Measurements from ENCODE around the gene BSN.
"Not testable (repeated sequence)": the region's sequence is repeated elsewhere in the genome, so short reads cannot be mapped to it uniquely, and the experiment has no call there.

Gene BSN

GRCh38 chr3:49567406-49567805 is 13.1 kb downstream of the BSN start (continued):
- TF ChIP-seq AEBP2 (tag by site-specific recombination; IDR thresholded peaks at IDR 0.05; ENCODE audit: borderline replicate concordance) (no peak), OSR2 (tag by site-specific recombination; IDR thresholded peaks at IDR 0.05) (no peak), ZNF354C (tag by site-specific recombination; IDR thresholded peaks at IDR 0.05; ENCODE audit: borderline replicate concordance, low read depth) (no peak), ZNF292 (tag by site-specific recombination; IDR thresholded peaks at IDR 0.05; ENCODE audit: borderline replicate concordance, low read depth) (no peak), ZNF266 (tag by site-specific recombination; IDR thresholded peaks at IDR 0.05; ENCODE audit: low read depth) (no peak), YY2 (tag by site-specific recombination; IDR thresholded peaks at IDR 0.05) (no peak), ZNF248 (tag by site-specific recombination; IDR thresholded peaks at IDR 0.05) (no peak)

- no peak for TF ChIP-seq ZNF426 (tag by site-specific recombination; IDR thresholded peaks at IDR 0.05)
- TF ChIP-seq YY1 (tag by site-specific recombination; IDR thresholded peaks at IDR 0.05) = no peak
- POLR2A ChIA-PET = no interaction called here
- CTCF ChIA-PET = no interaction called here
Observed at GRCh38 chr3:49568965-49569364, 14.7 kb downstream of the BSN start.

GRCh38 chr3:49570028-49570654 is 15.9 kb downstream of the BSN start:
- ChIA-PET CTCF (no interaction called here), POLR2A (no interaction called here)
- H3K4me1 ChIP-seq (ENCODE audit: control insufficient read depth, insufficient read depth, low read length) = no peaks in the 10 kb centered on the region
- H3K36me3 ChIP-seq (ENCODE audit: control insufficient read depth in 2 of 2, insufficient read depth in 1 of 2, low read length in 2 of 2) = no peaks in the 10 kb centered on the region
- no peak overlapping the region for H3K27ac ChIP-seq (ENCODE audit: extremely low read depth, low read depth, low read length)
- TF ChIP-seq ZNF18 (tag by site-specific recombination; IDR thresholded peaks at IDR 0.05) = no peak
- peak; percentile 62 for TF ChIP-seq ZIC2 (tag by site-specific recombination; IDR thresholded peaks at IDR 0.05)
- H3K4me3 ChIP-seq (ENCODE audit: low read depth, low read length) = no peak overlapping the region
- no peaks in the 10 kb centered on the region for H3K9me3 ChIP-seq (ENCODE audit: control insufficient read depth, insufficient read depth, low read depth, low read length)

More at GRCh38 chr3:49568965-49569364, 14.7 kb downstream of the BSN start:
- Histone ChIP-seq H3K4me1 (ENCODE audit: control insufficient read depth, insufficient read depth, low read length) (no peaks in the 10 kb centered on the region), H3K27ac (ENCODE audit: extremely low read depth, low read depth, low read length) (no peak overlapping the region), H3K9me3 (ENCODE audit: control insufficient read depth, insufficient read depth, low read depth, low read length) (no peaks in the 10 kb centered on the region), H3K36me3 (ENCODE audit: control insufficient read depth in 2 of 2, insufficient read depth in 1 of 2, low read length in 2 of 2) (no peaks in the 10 kb centered on the region), H3K4me3 (ENCODE audit: low read depth, low read length) (no peak overlapping the region)

GRCh38 chr3:49582177-49582576 is 27.9 kb downstream of the BSN start:
- CTCF ChIA-PET = interaction anchor here (1.0 kb wide), 1 partner anchor 43 kb away, joined by 3 read pairs; no protein-coding TSS in a partner anchor
- no peaks in the 10 kb centered on the region for H3K4me1 ChIP-seq (ENCODE audit: control insufficient read depth, insufficient read depth, low read length)
- POLR2A ChIA-PET = no interaction called here
- TF ChIP-seq ZNF366 (tag by site-specific recombination; conservative IDR thresholded peaks at IDR 0.05) (no peak), MYNN (tag by site-specific recombination; IDR thresholded peaks at IDR 0.05; ENCODE audit: borderline replicate concordance) (no peak), ZNF645 (tag by site-specific recombination; IDR thresholded peaks at IDR 0.05) (no peak), ZNF391 (tag by site-specific recombination; IDR thresholded peaks at IDR 0.05; ENCODE audit: borderline replicate concordance, low read depth) (no peak), ZNF830 (tag by site-specific recombination; IDR thresholded peaks at IDR 0.05; ENCODE audit: low read depth) (no peak), ZNF596 (tag by site-specific recombination; IDR thresholded peaks at IDR 0.05) (no peak)
- no peaks in the 10 kb centered on the region for H3K9me3 ChIP-seq (ENCODE audit: control insufficient read depth, insufficient read depth, low read depth, low read length)
- H3K27ac ChIP-seq (ENCODE audit: extremely low read depth, low read depth, low read length) = no peak overlapping the region
- no peak overlapping the region for H3K4me3 ChIP-seq (ENCODE audit: low read depth, low read length)
- no peaks in the 10 kb centered on the region for H3K36me3 ChIP-seq (ENCODE audit: control insufficient read depth in 2 of 2, insufficient read depth in 1 of 2, low read length in 2 of 2)

GRCh38 chr3:49585261-49585755 is 31.0 kb downstream of the BSN start:
- H3K4me3 ChIP-seq (ENCODE audit: low read depth, low read length); POLR2A ChIA-PET; CTCF ChIA-PET; H3K27ac ChIP-seq (ENCODE audit: extremely low read depth, low read depth, low read length); H3K4me1 ChIP-seq (ENCODE audit: control insufficient read depth, insufficient read depth, low read length); H3K36me3 ChIP-seq (ENCODE audit: control insufficient read depth in 2 of 2, insufficient read depth in 1 of 2, low read length in 2 of 2); H3K9me3 ChIP-seq (ENCODE audit: control insufficient read depth, insufficient read depth, low read depth, low read length): not testable (repeated sequence)
